Effector memory CD8-positive, alpha-beta T cell (primary cell): ENCODE data around the gene RPA1.
A peak's percentile ranks its signal among the peaks of the same experiment; 100 is the strongest.
"Not testable (repeated sequence)": the region's sequence is repeated elsewhere in the genome, so short reads cannot be mapped to it uniquely, and the experiment has no call there.

Experiments
- ATAC-seq: fragments of 150-1000 bp; cut with Tn5 transposase; replicated peaks from 2 replicates; pipeline ENCODE4 v1.10.0; 2021; ENCODE audit warnings: mild to moderate bottlenecking, moderate library complexity
- DNase-seq, 3 experiments: peaks; one replicate each; pipeline ENCODE4 v3.0.0; 2021
- H3K27ac Mint-ChIP-seq, 2 donors: one replicate each; pipeline ENCODE4 v1.8.0; 2022; ENCODE audit warnings: mild to moderate bottlenecking in 2 of 2, mixed read lengths in 2 of 2, moderate library complexity in 2 of 2
- H3K27me3 Mint-ChIP-seq, 2 donors: one replicate each; pipeline ENCODE4 v1.8.0; 2022; ENCODE audit warnings: mixed read lengths in 2 of 2
- H3K36me3 Mint-ChIP-seq: one replicate; pipeline ENCODE4 v1.8.0; 2022; ENCODE audit warnings: mild to moderate bottlenecking, moderate library complexity, mixed read lengths; ENCODE audit not compliant: insufficient read depth
- H3K4me1 Mint-ChIP-seq, 2 donors: one replicate each; pipeline ENCODE4 v1.8.0; 2022; ENCODE audit warnings: low read depth in 2 of 2, mixed read lengths in 2 of 2
- H3K4me3 Mint-ChIP-seq, 2 donors: one replicate each; pipeline ENCODE4 v1.8.0; 2022; ENCODE audit warnings: mild to moderate bottlenecking in 2 of 2, mixed read lengths in 2 of 2, moderate library complexity in 2 of 2
- H3K9me3 Mint-ChIP-seq, 2 donors: one replicate each; pipeline ENCODE4 v1.8.0; 2022; ENCODE audit warnings: mixed read lengths in 2 of 2

Gene RPA1

DNA sequence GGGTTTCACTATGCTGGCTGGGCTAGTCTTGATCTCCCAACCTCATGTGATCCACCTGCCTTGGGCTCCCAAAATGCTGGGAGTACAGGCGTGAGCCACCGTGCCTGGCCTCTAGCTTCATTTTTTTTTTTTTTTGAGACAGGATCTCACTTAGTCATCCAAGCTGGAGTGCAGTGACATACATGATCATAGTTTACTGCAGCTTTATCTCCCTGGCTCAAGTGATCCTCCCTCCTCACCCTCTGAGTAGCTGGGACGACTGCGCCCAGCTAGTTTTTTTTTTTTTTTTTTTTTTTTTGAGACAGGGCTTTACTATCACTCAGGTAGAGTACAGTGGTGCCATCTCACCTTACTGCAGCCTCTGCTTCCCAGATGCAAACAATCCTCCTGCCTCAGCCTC lies 9.7 kb downstream of the RPA1 start:
- Mint-ChIP-seq H3K27me3 (no peaks in the 10 kb centered on the region), H3K4me1 (peaks cover 13 to 20% of the 10 kb centered on the region in 2 donors), H3K4me3 (no peak overlapping the region), H3K36me3 (peaks cover 38% of the 10 kb centered on the region), H3K27ac (no peak overlapping the region), H3K9me3 (no peaks in the 10 kb centered on the region)
- ATAC-seq: no peak
- no peak for DNase-seq

DNA sequence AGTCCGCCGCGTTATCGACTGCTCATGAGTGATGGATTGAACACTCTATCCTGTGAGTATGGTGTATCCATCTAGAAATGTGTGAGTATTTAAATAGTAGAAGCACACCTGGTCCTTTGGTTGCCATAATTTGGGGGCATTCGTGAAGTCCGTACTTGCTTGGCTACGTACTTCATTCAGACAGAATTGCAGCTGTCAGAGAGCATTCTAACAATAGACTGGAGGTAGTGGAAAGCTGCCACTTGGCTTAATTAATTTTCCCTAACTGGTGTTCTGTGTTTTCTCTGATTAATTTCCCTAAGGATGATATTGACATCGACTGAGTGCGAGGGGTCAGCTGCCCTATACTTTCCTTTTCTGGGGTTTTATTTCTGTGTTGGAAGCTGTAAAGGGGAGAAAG lies 14.1 kb downstream of the RPA1 start:
- Mint-ChIP-seq H3K4me3 (no peak overlapping the region), H3K27me3 (no peaks in the 10 kb centered on the region), H3K27ac (no peak overlapping the region), H3K36me3 (peaks cover 61% of the 10 kb centered on the region), H3K9me3 (no peaks in the 10 kb centered on the region), H3K4me1 (peaks cover 3 to 6% of the 10 kb centered on the region in 2 donors)
- ATAC-seq: no peak
- DNase-seq: no peak

DNA sequence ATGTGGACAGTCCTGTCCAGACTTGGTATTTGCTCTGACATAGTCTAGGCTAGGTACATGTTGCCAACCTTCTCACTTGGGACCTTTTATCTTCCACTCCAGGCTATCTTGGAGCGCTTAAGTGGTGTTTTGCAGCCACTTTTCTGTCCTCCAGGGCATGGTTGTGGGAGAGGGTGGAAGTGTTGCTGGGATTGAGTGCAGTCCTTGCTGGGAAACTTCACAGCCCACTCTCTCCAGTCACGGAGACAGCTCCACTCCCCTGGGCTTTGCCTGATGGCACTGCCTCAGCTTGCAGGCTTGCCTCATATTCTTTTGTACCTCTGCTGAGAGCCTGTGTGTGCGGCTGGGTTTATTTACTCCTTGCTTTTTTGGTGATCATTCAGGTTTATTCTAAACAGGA lies 17.4 kb downstream of the RPA1 start:
- Mint-ChIP-seq H3K4me3 (no peak overlapping the region), H3K9me3 (no peaks in the 10 kb centered on the region), H3K27ac (peak overlapping the region in 1 of 2 donors; percentile 24), H3K36me3 (peaks cover 81% of the 10 kb centered on the region), H3K27me3 (no peaks in the 10 kb centered on the region), H3K4me1 (peaks cover 0 to 3% of the 10 kb centered on the region in 2 donors)
- DNase-seq: no peak
- ATAC-seq: no peak

DNA sequence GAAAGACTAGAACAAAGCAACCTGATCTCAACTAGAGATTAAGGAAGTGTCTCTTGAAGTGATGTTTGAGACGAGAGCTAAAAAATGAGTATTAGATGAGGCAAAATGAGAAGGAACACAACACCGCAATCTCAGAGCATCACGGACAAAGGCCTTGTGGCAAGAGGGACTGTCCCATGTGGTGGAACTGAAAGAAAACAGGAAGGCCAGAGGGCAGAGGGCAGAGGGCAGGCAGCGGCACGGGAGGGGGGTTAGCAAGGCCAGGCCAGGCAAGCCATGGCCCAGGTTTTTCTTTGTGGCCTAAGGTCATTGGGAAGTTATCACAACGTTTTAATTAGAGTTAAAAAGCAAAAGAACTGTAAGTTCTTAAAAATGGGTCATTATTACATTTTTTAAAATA lies 22.5 kb downstream of the RPA1 start:
- Mint-ChIP-seq H3K4me3 (no peak overlapping the region), H3K4me1 (peaks cover 0 to 5% of the 10 kb centered on the region in 2 donors), H3K36me3 (peaks cover 80% of the 10 kb centered on the region), H3K27ac (peak overlapping the region in 1 of 2 donors; percentile 90), H3K27me3 (no peaks in the 10 kb centered on the region), H3K9me3 (no peaks in the 10 kb centered on the region)
- no peak for ATAC-seq
- DNase-seq: no peak

DNA sequence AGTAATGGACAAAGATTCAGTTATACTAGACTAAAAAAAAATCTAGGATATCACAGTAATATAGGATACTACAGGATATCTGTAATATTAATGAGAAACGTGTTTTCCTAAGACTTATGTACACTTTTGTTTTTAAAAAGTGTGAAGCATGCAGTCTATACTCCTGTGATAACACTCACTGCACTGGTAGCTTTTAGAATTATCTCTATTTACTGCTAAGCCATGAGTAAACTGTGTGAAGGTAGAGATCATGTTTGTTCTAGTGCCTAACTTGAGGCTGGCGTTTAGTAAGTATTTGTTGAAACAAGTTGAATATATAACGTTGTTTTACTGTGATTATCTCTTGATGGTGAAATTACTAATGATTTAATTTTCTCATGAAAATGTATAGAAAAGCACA lies 23.9 kb downstream of the RPA1 start:
- Mint-ChIP-seq H3K9me3 (no peaks in the 10 kb centered on the region), H3K4me1 (peaks cover 0 to 5% of the 10 kb centered on the region in 2 donors), H3K27me3 (no peaks in the 10 kb centered on the region), H3K36me3 (peaks cover 76% of the 10 kb centered on the region), H3K27ac (no peak overlapping the region), H3K4me3 (no peak overlapping the region)
- no peak for DNase-seq
- no peak for ATAC-seq

DNA sequence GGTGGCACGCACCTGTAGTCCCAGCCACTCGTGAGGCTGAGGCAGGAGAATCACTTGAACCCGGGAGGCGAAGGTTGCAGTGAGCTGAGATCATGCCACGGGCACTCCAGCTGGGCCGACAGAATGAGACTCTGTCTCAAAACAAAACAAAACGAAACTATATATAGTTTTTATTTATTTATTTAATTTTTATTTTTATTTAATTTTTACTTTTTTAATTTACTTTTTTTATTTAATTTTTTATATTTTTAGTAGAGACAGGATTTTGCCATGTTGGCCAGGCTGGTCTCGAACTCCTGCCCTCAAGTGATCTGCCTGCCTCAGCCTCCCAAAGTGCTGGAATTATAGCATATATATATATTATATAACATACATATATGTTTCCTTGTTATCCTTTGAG lies 26.7 kb downstream of the RPA1 start:
- not testable (repeated sequence) for H3K27me3 Mint-ChIP-seq, DNase-seq, H3K4me1 Mint-ChIP-seq, H3K9me3 Mint-ChIP-seq, H3K27ac Mint-ChIP-seq, H3K4me3 Mint-ChIP-seq, ATAC-seq
- peaks cover 63% of the 10 kb centered on the region for H3K36me3 Mint-ChIP-seq

DNA sequence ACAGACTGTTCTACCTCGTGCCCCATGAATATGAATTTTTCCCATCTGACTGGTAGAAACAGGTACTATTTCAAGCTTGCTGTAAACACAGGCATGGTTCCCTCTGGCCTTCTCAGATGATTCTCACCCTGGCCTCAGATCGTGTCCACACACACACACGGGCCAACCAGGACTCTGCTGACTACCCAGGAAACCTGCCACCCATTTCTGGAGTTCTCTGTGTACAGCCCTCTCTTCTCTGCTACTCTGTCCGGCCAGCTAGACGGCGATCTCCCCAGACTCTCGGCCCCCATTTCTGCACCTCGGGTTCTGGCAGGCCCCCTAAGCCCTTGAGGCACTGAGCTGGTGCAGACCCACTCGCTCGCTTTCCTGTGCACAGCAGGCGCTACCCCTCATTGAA lies 31.2 kb downstream of the RPA1 start:
- peaks cover 43% of the 10 kb centered on the region for H3K36me3 Mint-ChIP-seq
- H3K27me3 Mint-ChIP-seq: no peaks in the 10 kb centered on the region
- H3K9me3 Mint-ChIP-seq: no peaks in the 10 kb centered on the region
- H3K4me3 Mint-ChIP-seq: no peak overlapping the region
- ATAC-seq (no peak), DNase-seq (no peak)
- peak overlapping the region in 1 of 2 donors; percentile 53 for H3K27ac Mint-ChIP-seq
- H3K4me1 Mint-ChIP-seq: no peaks in the 10 kb centered on the region

DNA sequence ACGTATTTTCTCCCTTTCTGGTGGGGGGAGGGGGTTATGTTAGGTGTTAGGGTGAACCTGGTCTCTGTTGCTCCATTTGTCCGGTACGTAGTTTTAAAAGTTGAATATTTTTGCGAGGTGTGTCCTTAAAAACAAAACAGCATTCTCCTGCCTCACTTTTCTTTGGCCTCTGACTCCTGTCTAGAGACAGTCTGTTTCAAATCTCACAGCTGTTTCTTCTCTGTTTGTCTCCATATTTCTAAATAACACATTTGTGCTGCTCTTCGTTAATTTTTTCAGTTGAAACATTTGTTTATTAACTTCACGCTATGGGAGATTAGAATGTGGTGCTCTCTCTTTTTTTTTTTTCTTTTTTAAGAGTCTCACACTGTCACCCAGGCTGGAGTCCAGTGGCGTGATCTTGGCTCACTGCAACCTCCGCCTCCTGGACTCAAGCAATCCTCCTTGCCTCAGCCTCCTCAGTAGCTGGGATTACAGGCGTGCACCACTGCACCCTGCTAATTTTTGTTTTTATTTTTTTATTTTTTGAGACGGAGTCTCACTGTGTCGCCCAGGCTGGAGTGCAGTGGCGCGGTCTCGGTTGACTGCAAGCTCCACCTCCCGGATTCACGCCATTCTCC lies 31.7 kb downstream of the RPA1 start:
- no peak for DNase-seq
- H3K4me3 Mint-ChIP-seq: no peak overlapping the region
- ATAC-seq: no peak
- peak overlapping the region; percentile 22 to 53 for H3K27ac Mint-ChIP-seq
- no peaks in the 10 kb centered on the region for H3K9me3 Mint-ChIP-seq
- H3K4me1 Mint-ChIP-seq: no peaks in the 10 kb centered on the region
- peaks cover 38% of the 10 kb centered on the region for H3K36me3 Mint-ChIP-seq
- no peaks in the 10 kb centered on the region for H3K27me3 Mint-ChIP-seq

DNA sequence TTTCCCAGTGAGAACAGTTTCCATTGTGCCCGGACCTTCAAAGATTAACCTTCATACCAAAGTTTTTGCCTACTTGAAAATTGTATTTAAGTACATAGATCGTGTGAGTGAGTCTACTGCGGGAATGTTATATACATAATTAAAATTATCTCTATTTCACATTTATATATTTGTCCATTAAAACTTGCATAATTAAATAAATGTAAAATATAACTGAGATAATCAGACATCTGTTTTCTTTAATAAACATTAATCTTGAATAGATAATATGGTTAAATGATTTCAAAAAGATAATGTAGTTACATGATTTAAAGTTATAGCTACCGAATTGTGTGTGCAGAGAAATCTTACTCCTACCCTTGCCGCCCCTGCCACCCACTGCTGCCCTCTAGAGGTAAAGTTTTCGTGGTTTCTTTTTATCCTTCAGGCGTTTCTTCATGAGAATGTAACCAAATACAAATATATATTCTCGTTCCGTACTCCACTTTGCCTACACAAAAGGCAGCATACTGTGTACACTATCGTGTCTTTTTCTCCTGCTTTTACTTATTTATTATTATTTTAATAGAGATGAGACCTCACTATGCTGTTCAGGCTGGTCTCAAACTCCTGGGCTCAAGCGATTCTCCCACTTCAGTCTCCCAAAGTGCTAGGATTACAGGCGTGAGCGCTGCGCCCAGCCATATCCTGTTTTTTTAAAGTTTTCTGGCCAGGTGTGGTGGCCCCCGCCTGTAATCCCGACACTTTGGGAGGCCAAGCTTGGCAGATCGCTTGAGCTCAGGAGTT lies 35.6 kb downstream of the RPA1 start:
- no peaks in the 10 kb centered on the region for H3K27me3 Mint-ChIP-seq
- peak; percentile 62 for ATAC-seq
- no peak overlapping the region for H3K27ac Mint-ChIP-seq

DNA sequence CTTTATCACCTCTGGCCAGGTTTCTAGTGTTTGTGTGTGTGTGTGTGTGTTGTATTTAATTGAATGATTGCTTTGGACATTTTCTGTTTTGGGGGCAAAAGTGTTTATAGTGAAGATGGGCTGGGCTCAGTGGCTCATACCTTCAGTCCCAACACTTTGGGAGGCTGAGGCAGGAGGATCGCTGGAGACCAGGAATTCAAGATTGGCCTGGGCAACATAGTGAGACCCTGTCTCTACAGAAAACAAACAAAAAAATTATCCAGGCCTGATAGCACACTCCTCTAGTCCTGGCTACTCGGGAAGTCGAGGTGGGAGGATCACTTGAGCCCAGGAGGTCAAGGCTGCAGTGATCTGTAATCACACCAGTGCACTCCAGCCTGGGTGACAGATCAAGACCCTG lies 37.5 kb downstream of the RPA1 start:
- peaks cover 12 to 18% of the 10 kb centered on the region in 2 donors for H3K4me1 Mint-ChIP-seq
- DNase-seq: no peak
- peaks cover 26% of the 10 kb centered on the region for H3K36me3 Mint-ChIP-seq
- ATAC-seq: no peak
- no peak overlapping the region for H3K27ac Mint-ChIP-seq
- no peak overlapping the region for H3K4me3 Mint-ChIP-seq
- no peaks in the 10 kb centered on the region for H3K27me3 Mint-ChIP-seq
- no peaks in the 10 kb centered on the region for H3K9me3 Mint-ChIP-seq

More for the DNA sequence above, 35.6 kb downstream of the RPA1 start:
- Mint-ChIP-seq H3K4me1 (peaks cover 4 to 5% of the 10 kb centered on the region in 2 donors), H3K9me3 (no peaks in the 10 kb centered on the region), H3K4me3 (no peak overlapping the region), H3K36me3 (peaks cover 35% of the 10 kb centered on the region)
- peak; percentile 57 to 64 (median 64) for DNase-seq

DNA sequence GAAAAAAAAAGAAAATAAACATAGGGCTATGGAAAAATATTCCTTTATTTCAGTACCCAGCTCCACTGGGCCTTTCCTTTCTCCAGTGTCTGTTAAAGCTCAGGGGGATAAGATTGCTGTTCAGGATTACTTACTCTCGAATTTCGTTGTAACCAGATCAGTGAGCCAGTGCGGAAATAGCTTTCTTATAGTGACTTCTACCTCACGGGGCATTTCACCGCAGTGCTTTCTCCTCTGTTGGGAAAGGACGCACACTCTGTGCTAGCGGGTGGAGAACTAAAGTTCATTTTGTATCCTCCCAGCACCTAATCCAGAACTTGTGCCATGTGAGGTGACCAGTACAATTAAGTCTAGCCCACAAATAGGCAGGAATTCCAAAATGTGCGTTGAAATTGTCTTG lies 38.3 kb downstream of the RPA1 start:
- no peaks in the 10 kb centered on the region for H3K9me3 Mint-ChIP-seq
- DNase-seq (no peak), ATAC-seq (no peak)
- H3K27ac Mint-ChIP-seq: no peak overlapping the region
- H3K4me1 Mint-ChIP-seq: peaks cover 12 to 19% of the 10 kb centered on the region in 2 donors
- H3K4me3 Mint-ChIP-seq: no peak overlapping the region
- peaks cover 22% of the 10 kb centered on the region for H3K36me3 Mint-ChIP-seq
- no peaks in the 10 kb centered on the region for H3K27me3 Mint-ChIP-seq

DNA sequence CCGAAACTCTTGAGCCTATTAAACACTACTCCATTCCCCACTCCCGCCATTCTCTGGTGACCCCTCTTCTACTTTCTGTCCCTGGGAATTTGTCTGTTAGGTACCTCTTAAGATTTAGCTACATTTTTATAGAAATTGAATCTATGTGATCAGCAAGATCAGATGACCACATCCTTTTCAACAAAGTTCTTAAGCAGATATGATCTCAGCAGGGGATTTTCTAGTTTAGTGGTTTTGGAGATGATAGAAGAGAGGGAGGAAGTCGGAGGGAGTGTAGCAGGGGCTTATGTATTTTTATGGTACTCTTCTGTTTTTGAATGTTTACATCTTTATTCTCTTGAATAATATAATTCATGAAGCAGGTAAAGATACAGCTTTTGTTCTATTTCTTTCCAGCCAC lies 40.8 kb downstream of the RPA1 start:
- Mint-ChIP-seq H3K4me3 (peak overlapping the region; percentile 1 to 30), H3K27ac (peak overlapping the region; percentile 2 to 7), H3K9me3 (no peaks in the 10 kb centered on the region), H3K27me3 (no peaks in the 10 kb centered on the region), H3K4me1 (peaks cover 15 to 25% of the 10 kb centered on the region in 2 donors), H3K36me3 (peaks cover 36% of the 10 kb centered on the region)
- no peak for DNase-seq
- ATAC-seq: peak; percentile 92

DNA sequence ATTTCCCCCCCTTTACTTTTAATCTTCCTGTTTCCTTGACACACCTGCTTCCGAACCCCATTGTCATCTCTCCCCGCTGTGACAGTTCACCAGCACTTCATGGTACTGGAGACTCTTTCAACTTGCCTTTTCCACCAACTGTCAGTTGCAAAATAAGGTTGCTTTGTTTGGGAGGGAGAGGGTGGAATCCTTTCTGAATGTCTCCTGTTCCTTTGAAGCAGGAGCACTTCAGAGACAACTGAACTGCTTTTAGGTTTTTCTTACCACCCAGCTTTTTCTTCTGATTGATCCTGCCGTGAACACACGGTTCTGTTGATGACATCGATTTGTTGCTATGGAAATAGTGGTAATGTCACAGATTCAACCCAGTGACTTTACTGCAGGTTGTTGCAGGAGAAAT lies 42.0 kb downstream of the RPA1 start:
- Mint-ChIP-seq H3K36me3 (peaks cover 44% of the 10 kb centered on the region), H3K4me3 (peak overlapping the region; percentile 11 to 30), H3K9me3 (no peaks in the 10 kb centered on the region), H3K27ac (peak overlapping the region; percentile 7 to 39), H3K4me1 (peaks cover 15 to 25% of the 10 kb centered on the region in 2 donors), H3K27me3 (no peaks in the 10 kb centered on the region)
- ATAC-seq (peak; percentile 55), DNase-seq (no peak)

DNA sequence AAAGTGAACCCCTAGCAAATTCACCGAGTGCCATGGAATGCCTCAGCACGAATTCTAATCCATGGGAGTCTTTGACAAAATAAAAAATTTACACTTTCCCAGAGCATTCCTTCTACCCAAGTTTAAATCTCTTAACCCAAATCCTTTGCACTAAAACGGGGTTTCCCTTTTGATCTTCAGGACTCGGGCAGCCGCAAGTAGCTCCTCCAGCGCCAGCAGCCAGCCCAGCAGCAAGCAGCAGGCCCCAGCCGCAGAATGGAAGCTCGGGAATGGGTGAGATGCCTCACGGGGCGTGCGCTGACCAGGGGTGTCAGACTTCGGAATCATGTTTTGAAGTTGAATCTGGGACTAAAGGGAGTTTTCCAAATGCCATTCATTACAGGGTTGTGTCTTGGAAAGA lies 42.4 kb downstream of the RPA1 start:
- H3K36me3 Mint-ChIP-seq: peaks cover 44% of the 10 kb centered on the region
- no peaks in the 10 kb centered on the region for H3K27me3 Mint-ChIP-seq
- H3K4me1 Mint-ChIP-seq: peaks cover 15 to 25% of the 10 kb centered on the region in 2 donors
- peak overlapping the region in 1 of 2 donors; percentile 30 for H3K4me3 Mint-ChIP-seq
- no peak for ATAC-seq
- DNase-seq: no peak
- H3K9me3 Mint-ChIP-seq: no peaks in the 10 kb centered on the region
- H3K27ac Mint-ChIP-seq: peak overlapping the region in 1 of 2 donors; percentile 39
